HCT116 (cell line): Measurements from ENCODE around the gene PLP1. TPM values are rescaled to one million over a fixed set of nuclear protein-coding genes. Genes with fewer than 3 reads are reported as not detected.

Experiments used
- ATAC-seq: fragments of 200-7000 bp; cut with Tn5 transposase; 2 replicates; pipeline ENCODE4 v1.9.1; 2020; ENCODE audit warnings: mild to moderate bottlenecking, moderate library complexity
- BruUV-seq: library from RNA; stranded (reverse); fragments of 400-500 nt; replicated peaks from 2 replicates; lab custom pipeline; 2021; lab: Mats Ljungman, UMichigan
- CTCF ChIA-PET: fragments of 300-600 bp; sonication (Branson Sonifier 250); formaldehyde crosslinking; loops from one replicate; lab custom pipeline; 2021; ENCODE audit warnings: antibody characterized with exemption; lab: Charles Lee
- POLR2A ChIA-PET: fragments of 300-600, 350-600 bp; sonication (Branson Sonifier 250); formaldehyde crosslinking; loops from one replicate; lab custom pipeline; 2021; ENCODE audit warnings: antibody characterized with exemption; lab: Charles Lee
- RAD21 ChIA-PET, 2 experiments: fragments of 300-600 bp; sonication (Branson Sonifier 250); formaldehyde crosslinking; loops; one replicate each; lab custom pipeline; 2023; ENCODE audit warnings: low total read pairs in 2 of 2; ENCODE audit not compliant: uncharacterized antibody in 2 of 2, unreplicated experiment in 2 of 2, low non-redundant PET in 1 of 2; lab: Charles Lee
- DNase-seq: peaks from one replicate; pipeline ENCODE4 v3.0.0-alpha.2; 2010; ENCODE audit warnings: low read depth, low spot score
- H2AFZ ChIP-seq: fragments of 200-600 bp; shearing (Covaris generic), sonication (generic); 2 replicates; pipeline ENCODE4 v1.6.1; 2017; ENCODE audit warnings: low read depth, mixed run types, mixed read lengths, antibody characterized with exemption, low read length; ENCODE audit not compliant: poor library complexity, severe bottlenecking
- H3K27ac ChIP-seq: 2 replicates; pipeline ENCODE4 v1.5.1; 2012; ENCODE audit warnings: low read depth, low read length
- H3K27me3 ChIP-seq: fragments of 200-600 bp; sonication (generic); 2 replicates; pipeline ENCODE4 v1.6.1; 2016; ENCODE audit warnings: mixed run types, low read length, mixed read lengths; ENCODE audit not compliant: insufficient read depth
- H3K36me3 ChIP-seq, 2 experiments: fragments of 200-500 bp in 1 of 2; fragments of 200-600 bp in 1 of 2; sonication (Bioruptor generic) in 1 of 2; sonication (generic) in 1 of 2; 2 replicates each; pipeline versions ENCODE4 v1.5.1 to v1.6.1; 2014 to 2016; ENCODE audit warnings: low read length in 2 of 2, inconsistent platforms in 1 of 2, mixed read lengths in 1 of 2, mixed run types in 1 of 2; ENCODE audit not compliant: insufficient read depth in 2 of 2, control insufficient read depth in 1 of 2
- H3K4me1 ChIP-seq, 2 experiments: fragments of 200-600 bp in 1 of 2; sonication (generic) in 1 of 2; 2 replicates each; pipeline versions ENCODE4 v1.5.1 to v1.6.1; 2012 to 2017; ENCODE audit warnings: low read length in 2 of 2, inconsistent platforms in 1 of 2, mild to moderate bottlenecking in 1 of 2, mixed read lengths in 1 of 2, mixed run types in 1 of 2, moderate library complexity in 1 of 2; ENCODE audit not compliant: insufficient read depth in 2 of 2, control insufficient read depth in 1 of 2
- H3K4me2 ChIP-seq: fragments of 200-600 bp; sonication (generic); 2 replicates; pipeline ENCODE4 v1.6.1; 2017; ENCODE audit warnings: mixed run types, low read length, mixed read lengths
- H3K4me3 ChIP-seq, 2 experiments: fragments of 200-600 bp in 1 of 2; sonication (generic) in 1 of 2; replicated peaks in 1 of 2; 2 replicates each; pipeline ENCODE4 v1.5.1; 2011 to 2016; ENCODE audit warnings: low read length in 2 of 2, control low read depth in 1 of 2, low read depth in 1 of 2, mild to moderate bottlenecking in 1 of 2, mixed read lengths in 1 of 2, mixed run types in 1 of 2
- H3K79me2 ChIP-seq: fragments of 200-600 bp; sonication (generic); 2 replicates; pipeline ENCODE4 v1.6.1; 2017; ENCODE audit warnings: mild to moderate bottlenecking, mixed run types, low read length, moderate library complexity, mixed read lengths; ENCODE audit not compliant: insufficient read depth
- H3K9ac ChIP-seq: fragments of 200-600 bp; sonication (generic); 2 replicates; pipeline ENCODE4 v1.6.1; 2016; ENCODE audit warnings: low read length, mixed read lengths
- H3K9me2 ChIP-seq: fragments of 200-600 bp; sonication (generic), shearing (Covaris generic); 2 replicates; pipeline ENCODE4 v1.6.1; 2017; ENCODE audit warnings: mixed run types, mild to moderate bottlenecking, moderate library complexity; ENCODE audit not compliant: insufficient read depth
- H3K9me3 ChIP-seq, 2 experiments: fragments of 200-500 bp in 1 of 2; fragments of 200-600 bp in 1 of 2; sonication (Bioruptor generic) in 1 of 2; sonication (generic) in 1 of 2; 2 replicates each; pipeline ENCODE4 v1.6.1; 2014 to 2017; ENCODE audit warnings: low read length in 2 of 2, mixed read lengths in 2 of 2, inconsistent platforms in 1 of 2, low read depth in 1 of 2, mild to moderate bottlenecking in 1 of 2, mixed run types in 1 of 2, moderate library complexity in 1 of 2; ENCODE audit not compliant: control insufficient read depth in 1 of 2, insufficient read depth in 1 of 2
- H4K20me1 ChIP-seq: fragments of 200-600 bp; sonication (generic), shearing (Covaris generic); 2 replicates; pipeline ENCODE4 v1.6.1; 2017; ENCODE audit warnings: mixed run types, mild to moderate bottlenecking, moderate library complexity; ENCODE audit not compliant: insufficient read depth
- CBX3 ChIP-seq: IDR thresholded peaks from 2 replicates; pipeline ENCODE4 v1.6.1; 2012; ENCODE audit warnings: low read depth
- EGR1 ChIP-seq: IDR thresholded peaks from 2 replicates; pipeline ENCODE4 v1.6.1; 2012; ENCODE audit warnings: low read depth
- MAX ChIP-seq: IDR thresholded peaks from 2 replicates; pipeline ENCODE4 v1.6.1; 2012
- POLR2A ChIP-seq: IDR thresholded peaks from 2 replicates; pipeline ENCODE4 v1.7.0; 2011; ENCODE audit warnings: borderline replicate concordance; ENCODE audit not compliant: insufficient read depth, insufficient read length; ENCODE audit errors: extremely low read depth
- RAD21 ChIP-seq: IDR thresholded peaks from 2 replicates; pipeline ENCODE4 v1.6.1; 2012; ENCODE audit warnings: low read depth, mild to moderate bottlenecking
- REST ChIP-seq: IDR thresholded peaks from 2 replicates; pipeline ENCODE4 v1.6.1; 2012; ENCODE audit warnings: low read depth
- SIN3A ChIP-seq: IDR thresholded peaks from 2 replicates; pipeline ENCODE4 v1.6.1; 2012; ENCODE audit warnings: low read depth
- TCF7L2 ChIP-seq: IDR thresholded peaks from 2 replicates; pipeline ENCODE4 v1.7.0; 2011; ENCODE audit warnings: borderline replicate concordance, inconsistent platforms; ENCODE audit not compliant: insufficient read depth, insufficient read length; ENCODE audit errors: extremely low read depth
- ZBTB33 ChIP-seq: IDR thresholded peaks from 2 replicates; pipeline ENCODE4 v1.6.1; 2011; ENCODE audit warnings: mild to moderate bottlenecking, low read length, moderate library complexity; ENCODE audit not compliant: insufficient replicate concordance; ENCODE audit errors: extremely low read depth
- ZFX ChIP-seq: fragments of 450-650 bp; IDR thresholded peaks from 2 replicates; pipeline ENCODE4 v1.6.1; 2017
- ZNF274 ChIP-seq: fragments of 200-500 bp; sonication (Bioruptor generic); IDR thresholded peaks from 2 replicates; pipeline ENCODE4 v1.6.1; 2014; ENCODE audit warnings: mild to moderate bottlenecking, low read depth, low read length, inconsistent platforms
- intact Hi-C: fragments of 100-400 bp; cut with micrococcal nuclease; formaldehyde crosslinking; loops from 2 replicates; pipeline ENCODE4 v1.10.0; 2022
- total RNA-seq: library from RNA; stranded (reverse); gene quantifications from one replicate; pipeline ENCODE4 v1.2.1, GENCODE V29; 2021; ENCODE audit not compliant: unreplicated experiment

PLP1 gene
- total RNA-seq, 1 experiment from 2014 or later, result not detected

GRCh38 chrX:103739421-103739820, 37.2 kb upstream of the PLP1 start:
- TF ChIP-seq ZBTB33 (no peak), RAD21 (no peak), TCF7L2 (no peak), CBX3 (no peak), EGR1 (no peak), SIN3A (no peak), ZNF274 (no peak), ZFX (no peak)
- TF ChIP-seq, all 23 proteins: peak for 0
- Histone ChIP-seq H4K20me1 (no peaks in the 10 kb centered on the region), H3K27ac (no peak overlapping the region), H3K4me2 (no peak overlapping the region), H3K9me2 (no peaks in the 10 kb centered on the region), H3K27me3 (no peaks in the 10 kb centered on the region), H2AFZ (no peak overlapping the region), H3K4me1 (no peaks in the 10 kb centered on the region), H3K9ac (no peak overlapping the region), H3K4me3 (no peak overlapping the region), H3K36me3 (no peaks in the 10 kb centered on the region), H3K9me3 (no peaks in the 10 kb centered on the region), H3K79me2 (no peaks in the 10 kb centered on the region)
- intact Hi-C loops, result no loop called here
- RAD21 ChIA-PET, result no interaction called here
- POLR2A ChIA-PET, result no interaction called here
- CTCF ChIA-PET, result no interaction called here
- no peak for DNase-seq
- ATAC-seq, result no peak
- no TSS peak for BruUV-seq

GRCh38 chrX:103741879-103742278, 34.8 kb upstream of the PLP1 start:
- Histone ChIP-seq H3K9me3 (no peaks in the 10 kb centered on the region), H3K36me3 (no peaks in the 10 kb centered on the region), H2AFZ (no peak overlapping the region), H3K4me3 (no peak overlapping the region), H3K27ac (no peak overlapping the region), H3K9me2 (no peaks in the 10 kb centered on the region), H3K9ac (no peak overlapping the region), H3K4me2 (no peak overlapping the region), H3K4me1 (no peaks in the 10 kb centered on the region), H3K27me3 (no peaks in the 10 kb centered on the region), H4K20me1 (no peaks in the 10 kb centered on the region), H3K79me2 (no peaks in the 10 kb centered on the region)
- ChIA-PET POLR2A (no interaction called here), CTCF (no interaction called here), RAD21 (no interaction called here)
- intact Hi-C loops, result no loop called here
- BruUV-seq, result no TSS peak
- TF ChIP-seq TCF7L2 (no peak), POLR2A (no peak), MAX (no peak), REST (no peak)
- ATAC-seq (no peak), DNase-seq (no peak)
